ENCODE measurements around the gene ELK4.

The ELK4 gene

DNA sequence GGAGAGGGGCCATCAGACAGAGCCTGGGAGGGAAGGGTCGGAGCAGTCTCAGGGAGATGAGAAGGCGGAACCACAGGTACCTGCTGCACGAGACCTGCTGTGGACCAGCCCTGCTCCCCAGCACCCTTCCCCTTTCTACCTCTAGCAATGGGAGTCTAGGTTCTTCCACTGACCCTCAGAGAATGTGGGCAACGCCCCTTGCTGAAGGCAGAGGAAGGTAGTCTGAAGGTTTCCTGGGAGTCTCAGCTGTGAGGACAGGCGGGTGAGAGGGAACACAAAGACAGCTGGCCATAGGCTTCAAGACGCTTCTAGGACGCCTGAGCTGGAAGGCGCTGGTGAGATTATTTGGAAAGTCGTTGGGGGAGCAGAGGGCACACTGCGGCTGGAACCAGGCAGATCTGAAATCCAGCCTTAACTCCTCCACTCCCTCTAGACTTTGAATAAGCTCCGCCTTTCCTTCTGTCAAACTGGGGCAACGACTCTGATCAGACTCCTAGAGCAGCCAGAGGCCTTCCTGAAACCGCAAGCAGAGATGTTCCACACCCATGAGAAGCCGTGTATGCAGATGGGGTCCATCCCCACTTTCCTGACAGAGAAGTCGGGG is 30.4 kb upstream of the ELK4 start:
- H3K36me3 ChIP-seq (ENCODE audit: control insufficient read depth, insufficient read depth, low read length): peaks cover 13% of the 10 kb centered on the region
- H3K4me3 ChIP-seq (ENCODE audit: low read length): peak overlapping the region; percentile 23
- H3K4me1 ChIP-seq (ENCODE audit: control insufficient read depth, insufficient read depth, low read length): peaks cover 80% of the 10 kb centered on the region
- H3K27me3 ChIP-seq (ENCODE audit: control insufficient read depth, insufficient read depth, low read length): no peaks in the 10 kb centered on the region
- no peaks in the 10 kb centered on the region for H3K9me3 ChIP-seq (ENCODE audit: control insufficient read depth, low read length)
- H3K9ac ChIP-seq (ENCODE audit: low read length): peak overlapping the region; percentile 69

- H3K9me3 ChIP-seq (ENCODE audit: control insufficient read depth, low read length): no peaks in the 10 kb centered on the region
- H3K4me1 ChIP-seq (ENCODE audit: control insufficient read depth, insufficient read depth, low read length): peaks cover 79% of the 10 kb centered on the region
- H3K4me3 ChIP-seq (ENCODE audit: low read length): peak overlapping the region; percentile 23
- peak overlapping the region; percentile 69 for H3K9ac ChIP-seq (ENCODE audit: low read length)
- peaks cover 13% of the 10 kb centered on the region for H3K36me3 ChIP-seq (ENCODE audit: control insufficient read depth, insufficient read depth, low read length)
- H3K27me3 ChIP-seq (ENCODE audit: control insufficient read depth, insufficient read depth, low read length): no peaks in the 10 kb centered on the region
Observed at GRCh38 chr1:205661429-205662134, 29.8 kb upstream of the ELK4 start.

- H3K36me3 ChIP-seq (ENCODE audit: control insufficient read depth, insufficient read depth, low read length): peaks cover 13% of the 10 kb centered on the region
- no peak overlapping the region for H3K4me3 ChIP-seq (ENCODE audit: low read length)
- no peaks in the 10 kb centered on the region for H3K27me3 ChIP-seq (ENCODE audit: control insufficient read depth, insufficient read depth, low read length)
- H3K4me1 ChIP-seq (ENCODE audit: control insufficient read depth, insufficient read depth, low read length): peaks cover 67% of the 10 kb centered on the region
- H3K9me3 ChIP-seq (ENCODE audit: control insufficient read depth, low read length): no peaks in the 10 kb centered on the region
- no peak overlapping the region for H3K9ac ChIP-seq (ENCODE audit: low read length)
Observed at GRCh38 chr1:205660361-205660760, 28.6 kb upstream of the ELK4 start.

- peaks cover 54% of the 10 kb centered on the region for H3K4me1 ChIP-seq (ENCODE audit: control insufficient read depth, insufficient read depth, low read length)
- peaks cover 13% of the 10 kb centered on the region for H3K36me3 ChIP-seq (ENCODE audit: control insufficient read depth, insufficient read depth, low read length)
- peak overlapping the region; percentile 40 for H3K9ac ChIP-seq (ENCODE audit: low read length)
- no peaks in the 10 kb centered on the region for H3K9me3 ChIP-seq (ENCODE audit: control insufficient read depth, low read length)
- no peak overlapping the region for H3K4me3 ChIP-seq (ENCODE audit: low read length)
- H3K27me3 ChIP-seq (ENCODE audit: control insufficient read depth, insufficient read depth, low read length): no peaks in the 10 kb centered on the region
Observed at GRCh38 chr1:205658943-205659581, 27.3 kb upstream of the ELK4 start.

- peaks cover 12% of the 10 kb centered on the region for H3K36me3 ChIP-seq (ENCODE audit: control insufficient read depth, insufficient read depth, low read length)
- H3K27me3 ChIP-seq (ENCODE audit: control insufficient read depth, insufficient read depth, low read length): no peaks in the 10 kb centered on the region
- H3K9me3 ChIP-seq (ENCODE audit: control insufficient read depth, low read length): no peaks in the 10 kb centered on the region
- peaks cover 26% of the 10 kb centered on the region for H3K4me1 ChIP-seq (ENCODE audit: control insufficient read depth, insufficient read depth, low read length)
- no peak overlapping the region for H3K9ac ChIP-seq (ENCODE audit: low read length)
- H3K4me3 ChIP-seq (ENCODE audit: low read length): no peak overlapping the region
Observed at GRCh38 chr1:205656236-205656635, 24.4 kb upstream of the ELK4 start.

DNA sequence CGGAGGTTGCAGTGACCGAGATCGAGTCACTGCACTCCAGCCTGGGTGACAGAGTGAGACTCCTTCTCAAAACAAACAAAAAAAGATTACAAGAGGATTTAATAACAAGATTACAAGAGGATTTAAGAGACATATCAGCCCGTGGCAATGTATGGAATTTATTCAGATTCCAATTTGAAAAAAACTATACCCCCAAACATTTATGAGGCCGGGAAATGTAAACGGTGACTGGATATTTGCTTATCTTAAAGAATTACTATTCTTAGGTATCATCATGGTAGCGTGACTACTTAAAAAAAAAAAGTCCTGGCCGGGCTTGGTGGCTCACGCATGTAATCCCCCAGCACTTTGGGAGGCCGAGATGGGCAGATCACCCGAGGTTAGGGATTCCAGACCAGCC is 21.2 kb upstream of the ELK4 start:
- Histone ChIP-seq H3K9ac (ENCODE audit: low read length) (no peak overlapping the region), H3K4me1 (ENCODE audit: control insufficient read depth, insufficient read depth, low read length) (no peaks in the 10 kb centered on the region), H3K9me3 (ENCODE audit: control insufficient read depth, low read length) (no peaks in the 10 kb centered on the region), H3K4me3 (ENCODE audit: low read length) (no peak overlapping the region), H3K27me3 (ENCODE audit: control insufficient read depth, insufficient read depth, low read length) (no peaks in the 10 kb centered on the region), H3K36me3 (ENCODE audit: control insufficient read depth, insufficient read depth, low read length) (no peaks in the 10 kb centered on the region)

DNA sequence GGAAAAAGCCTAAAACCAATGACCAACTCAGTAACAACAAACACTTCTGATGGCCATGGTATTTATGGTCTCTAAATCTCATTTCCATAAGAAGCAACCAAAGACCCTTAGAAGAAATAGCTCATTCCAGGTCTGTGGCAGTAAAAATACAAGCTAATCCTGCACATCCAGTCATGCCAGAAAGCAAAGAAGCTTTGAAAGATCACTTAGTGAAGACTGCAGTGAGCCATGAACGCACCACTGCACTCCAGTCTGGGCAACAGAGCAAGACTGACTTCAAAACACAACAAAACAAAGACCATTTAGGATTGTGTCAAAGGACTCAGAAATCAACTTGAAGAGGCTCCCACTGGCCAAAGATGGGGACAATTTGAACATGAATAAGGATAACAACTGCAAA is 18.4 kb upstream of the ELK4 start:
- Histone ChIP-seq H3K27me3 (ENCODE audit: control insufficient read depth, insufficient read depth, low read length) (no peaks in the 10 kb centered on the region), H3K36me3 (ENCODE audit: control insufficient read depth, insufficient read depth, low read length) (no peaks in the 10 kb centered on the region), H3K4me3 (ENCODE audit: low read length) (no peak overlapping the region), H3K9me3 (ENCODE audit: control insufficient read depth, low read length) (no peaks in the 10 kb centered on the region), H3K9ac (ENCODE audit: low read length) (no peak overlapping the region), H3K4me1 (ENCODE audit: control insufficient read depth, insufficient read depth, low read length) (no peaks in the 10 kb centered on the region)

GRCh38 chr1:205645519-205645918 is 13.7 kb upstream of the ELK4 start:
- H3K9ac ChIP-seq (ENCODE audit: low read length): no peak overlapping the region
- H3K27me3 ChIP-seq (ENCODE audit: control insufficient read depth, insufficient read depth, low read length): no peaks in the 10 kb centered on the region
- no peaks in the 10 kb centered on the region for H3K9me3 ChIP-seq (ENCODE audit: control insufficient read depth, low read length)
- H3K4me3 ChIP-seq (ENCODE audit: low read length): no peak overlapping the region
- no peaks in the 10 kb centered on the region for H3K36me3 ChIP-seq (ENCODE audit: control insufficient read depth, insufficient read depth, low read length)
- H3K4me1 ChIP-seq (ENCODE audit: control insufficient read depth, insufficient read depth, low read length): no peaks in the 10 kb centered on the region

DNA sequence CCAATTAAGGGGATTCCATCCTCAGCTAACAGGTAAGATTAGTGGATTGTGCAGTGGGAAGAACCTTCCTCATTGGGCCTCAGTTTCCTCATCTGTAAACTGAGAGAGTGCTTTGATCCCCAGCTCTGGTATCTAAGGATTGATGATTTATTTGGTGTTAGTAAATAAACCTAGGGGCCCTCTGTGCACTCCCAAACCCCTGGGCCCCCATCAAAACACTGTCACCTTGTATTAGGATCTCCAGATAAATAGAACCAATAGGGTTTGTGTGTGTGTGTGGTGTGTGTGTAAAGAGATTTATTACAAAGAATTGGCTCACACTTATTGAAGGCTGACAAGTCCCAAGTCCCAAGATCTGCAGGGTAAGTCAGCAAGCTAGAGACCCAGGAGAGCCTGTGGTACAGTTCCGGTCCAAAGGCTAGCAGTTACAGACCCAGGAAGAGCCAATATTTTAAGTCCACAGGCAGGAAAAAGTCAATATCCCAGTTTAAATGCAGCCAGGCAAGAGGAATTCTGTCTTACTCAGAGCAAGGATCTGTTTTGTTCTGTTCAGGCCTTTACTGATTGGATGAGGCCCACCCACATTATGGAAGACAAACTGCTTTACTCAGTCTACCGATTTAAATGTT is 11.0 kb upstream of the ELK4 start:
- H3K4me3 ChIP-seq (ENCODE audit: low read length): no peak overlapping the region
- no peak overlapping the region for H3K9ac ChIP-seq (ENCODE audit: low read length)
- H3K4me1 ChIP-seq (ENCODE audit: control insufficient read depth, insufficient read depth, low read length): no peaks in the 10 kb centered on the region
- H3K36me3 ChIP-seq (ENCODE audit: control insufficient read depth, insufficient read depth, low read length): no peaks in the 10 kb centered on the region
- H3K9me3 ChIP-seq (ENCODE audit: control insufficient read depth, low read length): no peaks in the 10 kb centered on the region
- H3K27me3 ChIP-seq (ENCODE audit: control insufficient read depth, insufficient read depth, low read length): no peaks in the 10 kb centered on the region

DNA sequence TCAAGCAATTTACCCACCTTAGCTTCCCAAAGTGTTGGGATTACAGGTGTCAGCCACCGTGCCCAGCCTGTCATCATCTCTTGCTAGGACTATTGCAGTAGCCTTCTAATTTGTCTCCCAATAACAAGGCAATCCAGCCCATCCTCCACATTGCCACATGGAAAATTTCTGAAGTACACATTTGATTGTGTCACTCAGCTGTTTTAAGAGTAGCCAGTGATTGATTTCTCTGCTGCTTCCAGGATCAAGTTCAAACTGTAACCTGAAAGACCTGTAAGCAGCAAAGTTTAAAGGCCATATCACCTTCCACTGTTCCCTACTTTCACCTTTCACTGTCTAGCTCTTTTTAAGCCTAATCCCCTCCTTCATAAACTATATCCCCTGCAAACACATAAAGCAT is 7.8 kb upstream of the ELK4 start:
- no peak overlapping the region for H3K4me3 ChIP-seq (ENCODE audit: low read length)

GRCh38 chr1:205637854-205638468 is 6.2 kb upstream of the ELK4 start:
- H3K9ac ChIP-seq (ENCODE audit: low read length): no peak overlapping the region
- H3K9me3 ChIP-seq (ENCODE audit: control insufficient read depth, low read length): no peaks in the 10 kb centered on the region
- H3K27me3 ChIP-seq (ENCODE audit: control insufficient read depth, insufficient read depth, low read length): no peaks in the 10 kb centered on the region
- H3K36me3 ChIP-seq (ENCODE audit: control insufficient read depth, insufficient read depth, low read length): no peaks in the 10 kb centered on the region
- no peak overlapping the region for H3K4me3 ChIP-seq (ENCODE audit: low read length)
- H3K4me1 ChIP-seq (ENCODE audit: control insufficient read depth, insufficient read depth, low read length): peaks cover 6% of the 10 kb centered on the region

More for the DNA sequence above, 7.8 kb upstream of the ELK4 start:
- Histone ChIP-seq H3K9ac (ENCODE audit: low read length) (no peak overlapping the region), H3K4me1 (ENCODE audit: control insufficient read depth, insufficient read depth, low read length) (peaks cover 6% of the 10 kb centered on the region), H3K9me3 (ENCODE audit: control insufficient read depth, low read length) (no peaks in the 10 kb centered on the region), H3K36me3 (ENCODE audit: control insufficient read depth, insufficient read depth, low read length) (no peaks in the 10 kb centered on the region), H3K27me3 (ENCODE audit: control insufficient read depth, insufficient read depth, low read length) (no peaks in the 10 kb centered on the region)

- peaks cover 6% of the 10 kb centered on the region for H3K4me1 ChIP-seq (ENCODE audit: control insufficient read depth, insufficient read depth, low read length)
- H3K9ac ChIP-seq (ENCODE audit: low read length): no peak overlapping the region
- H3K36me3 ChIP-seq (ENCODE audit: control insufficient read depth, insufficient read depth, low read length): no peaks in the 10 kb centered on the region
- no peak overlapping the region for H3K4me3 ChIP-seq (ENCODE audit: low read length)
- H3K9me3 ChIP-seq (ENCODE audit: control insufficient read depth, low read length): no peaks in the 10 kb centered on the region
- H3K27me3 ChIP-seq (ENCODE audit: control insufficient read depth, insufficient read depth, low read length): no peaks in the 10 kb centered on the region
Observed at GRCh38 chr1:205636732-205637131, 4.9 kb upstream of the ELK4 start.

All from mucosa of stomach (tissue), 1 donor.